HG02870 (cell line): ENCODE measurements around the gene MUC3A.

Experiments
- ATAC-seq: cut with Tn5 transposase; IDR thresholded peaks from one replicate; pipeline ENCODE4 v1.9.1; 2021; ENCODE audit warnings: mild to moderate bottlenecking, moderate library complexity; ENCODE audit not compliant: unreplicated experiment

The MUC3A gene

DNA sequence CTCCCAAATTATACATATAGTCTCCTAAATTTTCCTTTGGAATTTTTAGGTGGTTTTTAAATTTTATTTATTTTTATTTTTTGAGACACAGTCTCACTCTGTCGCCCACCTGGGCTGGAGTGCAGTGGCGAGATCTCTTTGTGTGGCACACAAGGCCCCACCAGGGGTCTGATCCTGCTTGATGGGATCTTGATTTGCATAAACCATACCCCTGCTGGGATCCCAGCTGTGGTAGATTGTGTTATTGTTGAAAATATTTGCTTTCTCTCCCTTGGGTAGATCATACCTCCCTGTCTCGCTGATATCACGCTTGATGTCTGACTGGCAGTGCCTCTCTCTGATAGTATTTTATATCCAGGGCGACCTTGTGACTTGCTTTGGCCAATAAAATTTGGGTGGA is 5.6 kb upstream of the MUC3A start:
- ATAC-seq = no peak

DNA sequence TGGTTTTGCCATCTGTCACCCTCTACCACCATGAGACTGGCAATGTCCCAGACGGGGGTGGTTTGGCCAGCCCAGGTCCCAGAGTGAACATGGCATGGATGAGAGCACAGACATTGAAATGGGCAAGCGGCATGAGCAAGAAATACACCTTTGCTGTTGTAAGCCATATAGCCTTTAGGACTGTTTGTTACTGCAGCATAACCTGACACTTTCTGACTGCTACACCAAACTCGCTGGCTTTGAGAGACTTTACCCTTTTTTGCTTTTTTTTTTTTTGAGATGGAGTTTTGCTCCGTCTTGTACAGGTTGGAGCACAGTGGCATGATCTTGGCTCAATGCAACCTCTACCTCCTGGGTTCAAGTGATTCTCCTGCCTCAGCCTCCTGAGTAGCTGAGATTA is 5.2 kb upstream of the MUC3A start:
- ATAC-seq = no peak

DNA sequence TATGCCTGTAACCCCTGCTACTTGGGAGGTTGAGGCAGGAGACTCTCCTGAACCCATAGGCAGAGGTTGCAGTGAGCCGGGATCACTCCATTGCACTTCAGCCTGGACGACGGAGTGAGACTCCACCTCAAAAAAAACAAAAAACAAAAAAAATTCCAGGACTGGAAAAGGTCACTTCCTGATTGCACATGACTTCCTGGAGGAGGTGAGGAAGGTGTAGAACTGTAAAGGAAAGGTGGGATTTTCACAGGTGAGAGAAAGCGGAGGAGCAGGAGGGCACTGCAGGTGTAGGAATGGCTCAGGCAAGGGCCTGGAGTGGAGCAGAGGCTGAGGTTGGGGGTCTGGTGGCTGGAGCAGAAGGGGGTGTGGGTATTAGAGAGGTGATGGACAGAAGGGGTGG is 3.2 kb upstream of the MUC3A start:
- no peak for ATAC-seq

GRCh38 chr7:100946766-100947365 is 2.5 kb upstream of the MUC3A start:
- no peak for ATAC-seq

DNA sequence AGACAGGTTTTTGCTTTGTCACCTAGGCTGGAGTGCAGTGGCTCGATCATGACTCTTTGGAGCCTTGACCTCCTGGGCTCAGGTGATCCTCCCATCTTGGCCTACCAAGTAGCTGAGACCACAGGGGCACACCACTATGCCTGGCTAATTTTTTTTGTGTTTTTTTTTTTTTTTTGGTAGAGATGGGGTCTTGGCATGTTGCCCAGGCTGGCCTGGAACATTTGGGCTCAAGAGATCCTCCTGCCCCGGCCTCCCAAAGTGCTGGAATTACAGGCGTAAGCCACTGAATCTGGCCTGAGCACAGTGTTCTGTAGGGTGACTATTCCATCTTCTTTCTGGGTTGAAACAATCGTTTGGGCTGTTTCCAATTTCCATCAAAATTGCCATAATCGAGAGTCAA is 1.5 kb upstream of the MUC3A start:
- ATAC-seq = no peak

GRCh38 chr7:100949933-100950443 is 654 bp downstream of the MUC3A start:
- no peak for ATAC-seq

DNA sequence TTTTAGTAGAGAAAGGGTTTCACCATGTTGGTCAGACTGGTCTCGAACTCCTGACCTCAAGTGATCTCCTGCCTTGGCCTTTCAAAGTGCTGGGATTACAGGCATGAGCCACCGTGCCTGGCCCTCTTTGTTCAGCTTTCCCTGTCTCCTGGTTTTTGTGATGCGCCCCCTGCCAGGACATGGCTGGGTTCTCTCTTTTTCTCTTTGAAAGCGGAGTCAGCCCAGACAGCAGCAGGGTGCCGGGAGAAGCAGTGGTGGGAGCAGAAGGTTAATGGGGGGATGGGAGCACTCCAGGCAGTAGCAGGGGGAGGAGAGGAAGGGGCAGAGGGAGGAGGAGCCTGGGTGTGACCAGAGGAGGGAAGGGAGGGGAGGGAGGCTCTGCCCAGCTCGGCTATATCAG is 1.8 kb downstream of the MUC3A start:
- no peak for ATAC-seq

- ATAC-seq = no peak
Observed at GRCh38 chr7:100951888-100952560, 2.7 kb downstream of the MUC3A start.

GRCh38 chr7:100952641-100953040 is 3.3 kb downstream of the MUC3A start:
- ATAC-seq = no peak

GRCh38 chr7:100957832-100958421 is 8.6 kb downstream of the MUC3A start:
- no peak for ATAC-seq

DNA sequence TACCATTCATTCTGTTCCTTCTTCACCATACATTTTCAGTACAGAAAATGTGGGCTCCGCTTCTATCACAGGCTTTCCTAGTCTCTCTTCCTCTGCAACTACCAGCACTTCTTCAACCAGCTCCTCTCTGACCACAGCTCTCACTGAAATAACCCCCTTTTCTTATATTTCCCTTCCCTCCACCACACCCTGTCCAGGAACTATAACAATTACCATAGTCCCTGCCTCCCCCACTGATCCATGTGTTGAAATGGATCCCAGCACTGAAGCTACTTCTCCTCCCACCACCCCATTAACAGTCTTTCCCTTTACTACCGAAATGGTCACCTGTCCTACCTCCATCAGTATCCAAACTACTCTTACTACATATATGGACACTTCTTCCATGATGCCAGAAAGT is 10.6 kb downstream of the MUC3A start:
- no peak for ATAC-seq

- no peak for ATAC-seq
Observed at GRCh38 chr7:100962537-100962936, 13.2 kb downstream of the MUC3A start.

DNA sequence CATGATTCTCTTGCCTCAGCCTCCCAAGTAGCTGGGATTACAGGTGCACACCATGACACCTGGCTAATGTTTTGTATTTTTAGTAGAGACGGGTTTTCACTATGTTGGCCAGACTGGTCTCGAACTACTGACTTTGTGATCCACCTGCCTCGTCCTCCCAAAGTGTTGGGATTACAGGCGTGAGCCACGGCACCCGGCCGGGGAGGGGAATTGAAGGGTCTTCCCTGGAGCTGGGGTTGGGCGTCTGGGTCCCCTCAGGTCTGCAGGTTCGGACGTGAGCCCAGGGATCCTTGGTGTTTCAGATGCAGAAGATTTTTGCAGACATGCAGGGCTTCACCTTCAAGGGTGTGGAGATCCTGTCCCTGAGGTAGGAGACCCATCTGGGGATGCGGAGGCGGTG is 14.1 kb downstream of the MUC3A start:
- ATAC-seq = no peak

GRCh38 chr7:100963874-100964273 is 14.5 kb downstream of the MUC3A start:
- ATAC-seq = no peak

GRCh38 chr7:100964630-100965029 is 15.3 kb downstream of the MUC3A start:
- ATAC-seq = no peak

GRCh38 chr7:100965045-100965722 is 15.8 kb downstream of the MUC3A start:
- no peak for ATAC-seq

- no peak for ATAC-seq
Observed at GRCh38 chr7:100965723-100966541, 16.6 kb downstream of the MUC3A start.

DNA sequence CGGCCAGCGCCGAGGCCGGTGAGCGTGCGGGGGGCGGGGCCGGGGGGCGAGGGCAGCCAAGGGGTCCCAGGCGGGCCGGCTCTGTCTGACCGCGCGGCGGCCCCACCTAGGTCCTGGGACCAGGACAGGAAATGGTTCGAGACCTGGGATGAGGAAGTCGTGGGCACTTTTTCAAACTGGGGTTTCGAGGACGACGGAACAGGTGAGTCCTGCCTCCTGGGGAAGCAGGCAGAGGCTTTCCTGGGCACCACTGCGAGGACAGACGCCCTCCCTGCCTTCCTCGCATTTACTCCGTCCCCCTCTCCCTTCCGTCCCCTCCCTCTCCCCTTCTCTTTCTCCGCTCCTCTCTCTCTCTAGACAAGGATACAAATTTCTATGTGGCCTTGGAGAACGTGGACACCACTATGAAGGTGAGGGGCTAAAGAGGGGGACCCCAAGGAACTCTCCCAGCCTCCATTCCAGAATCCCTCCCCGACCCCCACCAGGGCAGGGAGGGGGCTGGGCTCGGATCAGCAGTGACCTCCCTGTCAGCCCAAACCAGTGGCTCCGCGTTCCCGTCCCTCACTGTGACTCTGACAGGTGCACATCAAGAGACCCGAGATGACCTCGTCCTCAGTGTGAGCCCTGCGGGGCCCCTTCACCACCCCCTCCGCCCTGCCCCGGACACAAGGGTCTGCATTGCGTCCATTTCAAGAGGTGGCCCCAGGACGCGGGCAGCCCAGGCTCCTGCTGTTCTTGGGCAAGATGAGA is 17.4 kb downstream of the MUC3A start:
- no peak for ATAC-seq

DNA sequence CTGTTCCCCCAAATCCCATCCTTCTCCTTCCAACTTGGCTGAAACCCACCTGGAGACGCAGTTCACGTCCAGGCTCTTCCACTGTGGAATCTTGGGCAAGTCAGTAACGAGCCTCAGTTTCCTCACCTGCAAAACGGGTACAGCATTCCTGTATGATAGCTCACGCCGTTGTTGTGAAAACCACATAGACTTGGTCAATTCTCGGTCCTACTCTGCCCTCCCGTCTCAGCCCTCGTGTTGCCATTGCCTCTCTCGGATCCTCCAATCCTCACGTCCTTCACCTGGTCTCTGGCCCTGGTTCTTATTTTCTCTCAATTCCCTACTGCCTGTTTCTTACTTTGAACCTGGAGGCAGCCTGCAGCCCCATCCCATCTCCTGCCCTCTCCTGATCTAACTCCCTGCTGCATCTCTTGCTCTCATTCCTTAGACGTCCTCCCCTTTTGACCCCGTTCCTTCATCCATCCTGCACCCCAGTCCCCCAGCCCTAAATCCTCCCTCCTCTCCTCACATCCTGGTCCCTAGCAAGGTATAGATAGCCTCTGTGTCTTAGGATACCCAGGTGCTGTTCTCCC is 18.0 kb downstream of the MUC3A start:
- no peak for ATAC-seq

- no peak for ATAC-seq
Observed at GRCh38 chr7:100968031-100968430, 18.7 kb downstream of the MUC3A start.
